Fibroblast of lung (primary cell): ENCODE results near the gene CYP4F22.

Experiments used
- EZH2 ChIP-seq: IDR thresholded peaks from 2 replicates; pipeline ENCODE4 v1.5.1; 2012; ENCODE audit warnings: low read length, control low read depth, mild to moderate bottlenecking; ENCODE audit errors: missing control alignments
- TF ChIP-seq, protein P1 (sequence below), 2 donors: IDR thresholded peaks in 1 of 2; conservative IDR thresholded peaks in 1 of 2; 1 replicate in 1 of 2; 2 replicates in 1 of 2; pipeline ENCODE4 v1.5.1; 2011 to 2012; ENCODE audit warnings: low read length in 2 of 2, control low read depth in 1 of 2, inconsistent platforms in 1 of 2, low read depth in 1 of 2, mild to moderate bottlenecking in 1 of 2

DNA sequence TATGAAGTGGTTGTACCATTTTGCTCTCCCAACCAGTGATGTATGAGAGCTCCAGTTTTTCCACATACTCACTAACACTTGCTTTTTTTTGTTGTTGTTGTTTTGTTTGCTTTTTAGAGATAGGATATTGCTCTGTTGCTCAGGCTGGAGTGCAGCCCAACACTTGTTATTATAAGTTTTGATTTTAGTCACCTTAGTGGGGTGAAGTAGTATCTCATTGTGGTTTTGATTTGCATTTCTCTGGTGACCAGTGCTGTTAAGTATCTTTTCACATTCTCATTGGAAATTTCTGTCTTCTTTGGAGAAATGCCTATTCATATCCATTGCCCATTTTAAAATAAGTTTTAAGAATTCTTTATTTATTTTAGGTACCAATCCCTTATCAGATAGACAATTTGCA, 31.3 kb downstream of the CYP4F22 start:
- TF ChIP-seq, protein P1, sequence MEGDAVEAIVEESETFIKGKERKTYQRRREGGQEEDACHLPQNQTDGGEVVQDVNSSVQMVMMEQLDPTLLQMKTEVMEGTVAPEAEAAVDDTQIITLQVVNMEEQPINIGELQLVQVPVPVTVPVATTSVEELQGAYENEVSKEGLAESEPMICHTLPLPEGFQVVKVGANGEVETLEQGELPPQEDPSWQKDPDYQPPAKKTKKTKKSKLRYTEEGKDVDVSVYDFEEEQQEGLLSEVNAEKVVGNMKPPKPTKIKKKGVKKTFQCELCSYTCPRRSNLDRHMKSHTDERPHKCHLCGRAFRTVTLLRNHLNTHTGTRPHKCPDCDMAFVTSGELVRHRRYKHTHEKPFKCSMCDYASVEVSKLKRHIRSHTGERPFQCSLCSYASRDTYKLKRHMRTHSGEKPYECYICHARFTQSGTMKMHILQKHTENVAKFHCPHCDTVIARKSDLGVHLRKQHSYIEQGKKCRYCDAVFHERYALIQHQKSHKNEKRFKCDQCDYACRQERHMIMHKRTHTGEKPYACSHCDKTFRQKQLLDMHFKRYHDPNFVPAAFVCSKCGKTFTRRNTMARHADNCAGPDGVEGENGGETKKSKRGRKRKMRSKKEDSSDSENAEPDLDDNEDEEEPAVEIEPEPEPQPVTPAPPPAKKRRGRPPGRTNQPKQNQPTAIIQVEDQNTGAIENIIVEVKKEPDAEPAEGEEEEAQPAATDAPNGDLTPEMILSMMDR (conservative IDR thresholded peaks at IDR 0.05 in 1 of 2, IDR thresholded peaks at IDR 0.05 in 1 of 2; ENCODE audit: low read depth in 1 of 2, low read length in 2 of 2): no peak
- no peak for TF ChIP-seq EZH2
